Kidney epithelial cell (primary cell): ENCODE measurements around the gene PHF21B. TPM values are rescaled to one million over a fixed set of nuclear protein-coding genes. Genes with fewer than 3 reads are reported as not detected.

Experiments used
- DNase-seq: peaks from one replicate; pipeline ENCODE4 v3.0.0-alpha.2; 2010; ENCODE audit warnings: low read depth
- H3K27me3 ChIP-seq: 2 replicates; pipeline ENCODE4 v1.6.0; 2011; ENCODE audit warnings: low read length; ENCODE audit not compliant: control insufficient read depth, insufficient read depth
- H3K36me3 ChIP-seq: 2 replicates; pipeline ENCODE4 v1.5.1; 2011; ENCODE audit warnings: low read length; ENCODE audit not compliant: control insufficient read depth, insufficient read depth
- H3K4me3 ChIP-seq: 2 replicates; pipeline ENCODE4 v1.5.1; 2011; ENCODE audit warnings: low read depth, mild to moderate bottlenecking, control low read depth, low read length
- CTCF ChIP-seq: IDR thresholded peaks from 2 replicates; pipeline ENCODE4 v1.5.1; 2011; ENCODE audit warnings: mild to moderate bottlenecking, moderate library complexity, low read length, control low read depth, inconsistent platforms; ENCODE audit not compliant: insufficient read depth, poor library complexity, severe bottlenecking
- total RNA-seq: library from RNA; depleted of rRNA; stranded (reverse); fragments of >200 nt; gene quantifications from 2 replicates; pipeline ENCODE4 v1.2.3, GENCODE V29; 2015

PHF21B gene
- total RNA-seq, 1 donor from 2014 or later: 1.5 TPM

- DNase-seq: no peak
- no peak for TF ChIP-seq CTCF
- Histone ChIP-seq H3K4me3 (no peak overlapping the region), H3K36me3 (no peaks in the 10 kb centered on the region), H3K27me3 (no peaks in the 10 kb centered on the region)
These were observed 175.7 kb downstream of the PHF21B start for GRCh38 chr22:44834065-44834464.

GRCh38 chr22:44831885-44832284, 177.9 kb downstream of the PHF21B start:
- TF ChIP-seq CTCF: no peak
- Histone ChIP-seq H3K36me3 (no peaks in the 10 kb centered on the region), H3K27me3 (no peaks in the 10 kb centered on the region), H3K4me3 (no peak overlapping the region)
- DNase-seq: no peak

Other genes with a start within 250 kb of the PHF21B start
- gene NUP50, start 153.9 kb upstream of the PHF21B start, total RNA-seq: 58.1 and 63.0 TPM in 2 replicates
- gene KIAA0930, start 230.9 kb upstream of the PHF21B start, total RNA-seq: 61.1 and 69.7 TPM in 2 replicates